NCI-H82 (cell line): Measurements from ENCODE around the gene TMEM234.
"Not testable (repeated sequence)": the region's sequence is repeated elsewhere in the genome, so short reads cannot be mapped to it uniquely, and the experiment has no call there.

Source experiments
- DNase-seq: peaks from one replicate; lab custom pipeline; 2025; lab: John Stamatoyannopoulos, UW

Gene TMEM234

DNA sequence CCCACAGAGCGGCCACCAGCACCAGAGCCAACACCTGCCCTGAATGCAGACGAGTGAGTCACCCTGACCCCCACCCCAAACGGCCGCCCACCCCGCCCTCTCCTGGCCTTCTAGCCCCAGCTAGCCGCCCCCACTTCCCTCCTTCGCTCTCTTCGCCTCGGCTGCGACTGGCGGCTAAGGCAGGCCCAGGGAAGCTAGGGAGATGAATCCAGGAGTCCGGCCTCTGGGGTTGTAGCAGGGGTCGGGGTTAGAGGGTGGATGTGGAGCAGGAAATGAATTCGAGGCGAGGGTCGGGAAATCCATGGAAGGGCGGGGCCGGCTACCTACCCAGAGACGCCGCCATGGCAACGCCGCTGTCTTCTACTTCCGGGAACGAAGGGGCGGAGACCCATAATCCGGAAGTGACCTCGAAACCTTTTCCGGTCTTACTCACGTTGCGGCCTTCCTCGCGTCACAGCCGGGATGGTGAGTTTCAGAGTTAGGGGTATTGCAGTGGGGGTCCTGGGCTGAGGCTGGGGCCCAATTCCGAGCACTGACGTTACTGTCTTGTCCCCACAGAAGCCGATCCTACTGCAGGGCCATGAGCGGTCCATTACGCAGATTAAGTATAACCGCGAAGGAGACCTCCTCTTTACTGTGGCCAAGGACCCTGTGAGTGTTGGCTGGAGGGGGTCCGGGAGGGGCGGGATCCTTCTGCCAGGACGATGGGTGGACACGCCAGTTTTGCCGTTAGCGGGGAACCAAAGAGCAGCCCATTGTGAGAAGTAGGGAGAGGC lies at the start of gene TMEM234, which contains the start of gene EIF3I:
TSS of gene TMEM234 (minus strand) at position 374 of the 776 bp plus-strand sequence. CDS start at position 343, 31 bp downstream.
TSS of gene EIF3I (plus strand) at position 428 of the 776 bp plus-strand sequence. CDS start at position 463, 35 bp downstream.
- DNase-seq: peak; percentile 98

DNA sequence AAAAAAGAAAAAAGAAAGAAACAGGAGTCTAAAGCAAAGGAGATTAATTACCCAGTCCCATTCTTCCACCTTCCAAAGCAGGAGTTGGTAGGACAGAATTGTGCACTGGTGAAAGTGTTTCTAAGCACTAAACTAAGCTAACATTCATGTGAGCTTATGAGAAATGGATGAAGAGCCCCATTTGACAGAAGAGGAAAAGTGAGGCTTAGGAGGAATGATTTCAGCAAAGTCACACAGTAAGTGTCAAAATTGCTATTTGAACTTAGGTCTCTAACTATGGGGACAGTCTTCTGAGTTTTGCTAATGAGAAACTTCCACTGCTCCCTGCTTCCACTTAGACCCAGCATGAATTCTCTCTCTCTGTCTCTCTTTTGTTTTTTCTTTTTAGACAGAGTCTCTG lies 47.6 kb upstream of the TMEM234 start:
- no peak for DNase-seq

DNA sequence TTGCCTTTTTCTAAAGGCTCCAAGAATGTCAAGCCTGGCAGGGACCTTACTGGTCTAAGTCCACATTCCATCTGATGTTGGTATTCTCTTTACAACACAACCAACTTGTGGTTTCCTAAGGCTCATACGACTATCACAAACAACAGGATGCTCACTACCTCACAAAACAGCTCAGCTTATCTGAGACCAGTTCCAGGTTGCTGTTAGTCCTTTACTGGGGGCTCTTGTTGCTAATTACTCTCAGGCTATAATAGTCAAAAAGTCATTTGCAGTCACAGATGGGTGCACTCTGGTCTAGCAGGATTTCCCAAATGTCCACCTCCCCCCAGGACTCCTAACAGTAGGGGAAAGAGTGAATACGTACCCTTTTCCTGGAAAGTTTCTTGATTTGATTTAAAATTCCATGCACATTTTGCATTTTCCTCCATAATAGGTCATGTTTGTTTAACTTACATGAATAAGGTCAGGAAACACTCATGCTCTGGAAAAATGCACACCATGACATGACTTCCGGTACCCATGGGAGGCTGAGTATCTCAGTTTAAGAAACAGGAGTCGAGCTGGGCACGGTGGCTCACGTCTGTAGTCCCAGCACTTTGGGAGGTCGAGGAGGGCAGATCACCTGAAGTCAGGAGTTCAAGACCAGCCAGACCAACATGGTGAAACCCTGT lies 44.9 kb upstream of the TMEM234 start:
- DNase-seq: no peak

DNA sequence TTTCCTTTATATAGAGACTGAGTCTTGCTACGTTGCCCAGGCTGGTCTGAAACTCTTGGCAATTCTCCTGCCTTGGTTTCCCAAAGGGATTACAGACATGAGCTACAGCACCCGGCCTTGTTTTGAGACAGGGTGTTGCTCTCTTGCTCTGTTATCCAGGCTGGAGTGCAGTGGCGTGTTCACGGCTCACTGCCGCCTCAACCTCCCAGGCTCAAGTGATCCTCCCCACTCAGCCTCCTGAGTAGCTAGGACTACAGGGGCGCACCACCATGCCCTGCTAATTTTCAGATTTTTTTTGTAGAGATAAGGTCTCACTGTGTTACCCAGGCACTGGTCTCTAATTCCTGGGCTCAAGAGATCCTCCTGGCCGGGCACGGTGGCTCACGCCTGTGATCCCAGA lies 43.7 kb upstream of the TMEM234 start:
- DNase-seq: no peak

DNA sequence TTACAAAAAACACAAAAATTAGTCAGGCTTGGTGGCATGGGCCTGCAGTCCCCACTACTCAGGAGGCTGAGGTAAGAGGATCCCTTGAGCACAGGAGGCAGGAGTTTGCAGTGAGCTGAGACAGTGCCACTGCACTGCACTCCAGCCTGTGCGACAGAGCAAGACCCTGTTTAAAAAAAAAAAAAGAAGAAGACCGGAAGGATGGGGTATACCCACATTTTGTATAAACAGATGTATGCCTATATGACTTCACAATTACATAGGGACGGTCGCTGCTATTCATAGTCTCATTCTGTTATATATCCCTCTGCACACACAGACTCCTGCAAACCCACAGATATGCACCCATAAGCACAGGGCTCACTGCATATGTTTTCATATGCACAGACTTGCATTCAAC lies 41.6 kb upstream of the TMEM234 start:
- DNase-seq: no peak

DNA sequence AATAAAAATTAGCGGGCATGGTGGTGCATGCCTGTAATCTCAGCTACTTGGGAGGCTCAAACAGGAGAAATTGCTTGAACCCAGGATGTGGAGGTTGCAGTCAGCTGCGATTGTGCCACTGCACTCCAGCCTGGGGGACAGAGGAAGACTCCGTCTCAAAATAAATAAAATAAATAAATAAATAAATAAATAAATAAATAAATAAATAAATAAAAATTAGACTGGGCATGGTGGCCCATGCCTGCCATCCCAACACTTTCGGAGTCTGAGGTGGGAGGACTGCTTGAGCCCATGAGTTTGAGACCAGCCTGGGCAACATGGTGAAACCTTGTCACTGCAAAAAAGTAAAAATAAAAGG lies 41.1 kb upstream of the TMEM234 start:
- not testable (repeated sequence) for DNase-seq

DNA sequence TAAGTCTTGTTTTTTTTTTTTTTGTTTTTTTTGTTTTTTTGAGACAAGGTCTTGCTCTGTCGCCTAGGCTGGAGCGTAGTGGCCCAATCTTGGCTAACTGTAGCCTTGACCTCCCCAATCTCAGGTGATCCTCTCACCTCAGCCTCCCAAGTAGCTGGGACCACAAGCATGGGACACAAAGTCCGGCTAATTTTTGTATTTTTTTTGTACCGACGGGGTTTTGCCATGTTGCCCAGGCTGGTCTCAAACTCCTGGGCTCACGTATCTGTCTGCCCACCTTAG lies 35.0 kb upstream of the TMEM234 start:
- DNase-seq: no peak

DNA sequence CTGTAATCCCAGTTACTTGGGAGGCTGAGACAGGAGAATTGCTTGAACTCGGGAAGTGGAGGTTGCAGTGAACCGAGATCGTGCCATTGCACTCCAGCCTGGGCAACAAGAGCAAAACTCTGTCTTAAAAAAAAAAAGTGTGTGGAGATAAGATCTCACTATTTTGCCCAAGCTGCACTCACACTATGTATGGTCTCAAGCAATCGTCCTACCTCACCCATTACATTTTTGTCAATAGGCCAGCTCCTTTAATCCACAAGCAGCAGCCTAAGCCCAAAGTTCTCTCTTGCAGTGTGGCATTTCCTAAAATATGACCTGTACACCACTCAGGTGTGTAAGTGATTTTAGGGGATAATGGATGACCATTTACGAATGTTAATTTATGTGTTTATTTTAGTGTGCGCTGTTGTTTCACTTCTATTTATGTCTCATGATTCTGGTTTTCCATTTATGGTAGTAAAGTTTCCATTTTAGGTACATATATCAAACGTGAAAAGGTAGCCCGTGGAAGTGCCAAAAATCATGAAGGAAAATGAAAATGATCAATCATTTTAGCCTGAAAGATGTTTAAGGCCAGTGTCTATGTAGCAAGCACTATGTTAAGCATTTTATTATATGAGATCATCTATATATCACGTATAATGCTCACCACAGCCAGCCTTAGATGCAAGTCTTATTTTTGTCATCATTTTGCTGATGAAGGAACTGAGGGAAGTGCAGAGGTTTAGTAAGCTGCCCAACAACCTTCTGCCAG lies 34.5 kb upstream of the TMEM234 start:
- no peak for DNase-seq

DNA sequence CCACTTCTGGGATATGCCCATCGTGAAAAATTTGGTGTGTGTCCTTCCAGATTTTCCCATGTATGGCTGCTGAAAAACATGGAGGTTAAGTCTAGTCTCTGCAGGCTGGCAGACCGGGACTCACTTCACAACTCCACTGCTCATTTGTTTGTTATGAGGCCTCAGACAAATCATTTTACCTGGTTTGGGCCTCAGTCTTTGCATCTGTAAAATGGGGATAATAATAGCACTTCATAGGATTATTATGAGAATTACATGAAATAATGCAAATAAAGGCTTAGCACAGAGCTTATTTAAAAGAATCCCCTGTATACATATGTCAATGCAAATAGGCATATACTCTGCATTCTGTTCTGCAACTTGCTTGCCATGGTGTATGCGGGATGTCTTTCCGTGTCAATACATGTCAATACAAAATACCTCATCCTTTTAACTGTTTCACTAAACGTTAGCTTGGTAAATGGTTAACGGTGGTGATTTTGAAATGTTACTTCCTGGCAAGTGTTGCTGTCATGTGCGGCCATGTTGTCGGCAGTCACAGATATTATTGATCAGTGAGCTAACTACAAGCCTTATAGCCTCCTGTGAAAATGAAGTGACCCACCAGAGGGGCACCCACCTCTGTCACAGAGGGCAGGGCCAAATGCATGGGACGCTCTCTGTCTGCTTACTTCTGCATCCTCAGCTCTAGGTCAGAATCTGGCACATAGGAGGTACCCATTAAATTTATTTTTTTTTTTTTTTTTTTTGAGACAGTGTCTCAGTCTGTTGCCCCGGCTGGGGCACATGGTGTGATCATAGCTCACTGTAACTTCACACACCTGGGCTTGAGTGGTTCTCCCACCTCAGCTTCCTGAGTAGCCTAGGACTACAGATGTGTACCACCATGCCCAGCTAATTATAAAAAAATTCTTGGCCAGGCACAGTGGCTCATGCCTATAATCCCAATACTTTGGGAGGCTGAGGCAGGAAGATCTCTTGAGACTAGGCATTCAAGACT lies 33.2 kb upstream of the TMEM234 start:
- no peak for DNase-seq

DNA sequence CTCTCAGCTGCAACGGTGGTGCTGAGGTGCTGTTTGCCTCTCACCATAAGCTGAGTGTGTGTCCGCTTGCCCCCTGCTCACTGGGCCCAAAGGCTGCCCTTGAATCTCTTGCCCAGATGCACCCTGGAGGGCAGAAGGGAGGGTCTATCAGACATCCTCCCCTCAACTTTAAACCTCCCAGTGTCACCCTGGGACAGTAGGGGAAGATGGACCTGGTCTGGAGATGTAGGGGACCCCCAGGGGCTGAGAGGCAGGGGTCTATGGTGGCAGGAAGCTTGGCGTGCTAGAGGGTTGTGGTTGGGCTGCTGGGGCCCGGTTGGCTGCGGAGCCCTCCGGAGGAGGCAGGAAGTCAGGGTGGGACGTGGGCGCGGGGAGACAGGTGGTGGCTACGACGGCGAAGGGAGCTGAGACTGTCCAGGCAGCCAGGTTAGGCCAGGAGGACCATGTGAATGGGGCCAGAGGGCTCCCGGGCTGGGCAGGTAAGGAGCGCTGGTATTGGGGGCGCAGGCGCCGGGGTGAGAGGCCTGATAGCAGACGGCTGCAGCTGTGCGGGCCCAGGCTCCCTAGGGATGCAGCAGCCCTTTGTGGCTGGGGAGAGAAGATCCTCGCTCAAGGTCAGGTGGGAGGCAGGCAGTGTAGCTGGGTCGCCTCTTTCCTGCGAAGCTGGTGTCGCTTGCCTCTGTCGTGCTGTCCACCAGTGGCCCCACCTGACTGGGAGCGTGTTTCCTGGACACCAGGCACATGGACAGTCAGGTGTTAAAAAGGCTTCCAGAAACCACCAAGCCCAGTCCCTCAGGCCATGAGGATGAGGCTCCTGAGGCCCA lies 29.0 kb upstream of the TMEM234 start, which contains the start of gene LCK:
TSS of gene LCK (plus strand) at position 373 of the 824 bp plus-strand sequence. CDS start 23,065 bp downstream, outside the sequence.
- no peak for DNase-seq

DNA sequence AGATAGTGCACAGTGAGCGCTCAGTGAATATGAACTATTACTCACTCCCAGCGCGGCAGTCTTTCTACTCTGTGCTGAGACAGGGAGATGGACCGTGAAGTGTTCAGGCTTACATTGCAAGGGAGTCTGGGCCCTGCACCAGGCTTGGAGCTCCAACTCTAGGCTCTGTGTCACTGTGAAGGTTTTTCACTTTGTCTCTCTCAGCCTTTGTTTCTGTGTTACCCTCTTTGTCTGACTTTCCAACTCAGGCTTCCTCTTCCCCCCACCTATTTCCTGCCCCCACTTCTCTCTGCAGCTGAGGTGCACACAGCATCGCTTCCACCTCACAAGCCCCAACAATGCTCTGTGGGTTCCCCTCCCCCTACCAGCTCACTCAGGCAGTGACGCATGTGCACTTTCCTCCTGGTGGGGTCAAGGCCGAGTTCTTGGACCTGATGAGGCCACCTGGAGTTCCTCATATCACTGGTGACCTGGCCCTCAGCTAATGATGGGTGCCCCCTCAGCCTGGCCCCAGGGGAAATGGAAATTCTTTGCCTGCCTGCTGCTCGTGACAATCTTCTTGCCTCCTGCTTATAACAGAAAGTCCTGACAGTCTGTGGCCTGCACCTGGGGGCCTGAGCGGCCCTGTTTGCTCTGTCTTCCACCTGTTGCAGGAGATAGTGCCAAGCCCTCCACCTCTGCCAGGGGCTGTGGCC lies 27.8 kb upstream of the TMEM234 start:
- no peak for DNase-seq

DNA sequence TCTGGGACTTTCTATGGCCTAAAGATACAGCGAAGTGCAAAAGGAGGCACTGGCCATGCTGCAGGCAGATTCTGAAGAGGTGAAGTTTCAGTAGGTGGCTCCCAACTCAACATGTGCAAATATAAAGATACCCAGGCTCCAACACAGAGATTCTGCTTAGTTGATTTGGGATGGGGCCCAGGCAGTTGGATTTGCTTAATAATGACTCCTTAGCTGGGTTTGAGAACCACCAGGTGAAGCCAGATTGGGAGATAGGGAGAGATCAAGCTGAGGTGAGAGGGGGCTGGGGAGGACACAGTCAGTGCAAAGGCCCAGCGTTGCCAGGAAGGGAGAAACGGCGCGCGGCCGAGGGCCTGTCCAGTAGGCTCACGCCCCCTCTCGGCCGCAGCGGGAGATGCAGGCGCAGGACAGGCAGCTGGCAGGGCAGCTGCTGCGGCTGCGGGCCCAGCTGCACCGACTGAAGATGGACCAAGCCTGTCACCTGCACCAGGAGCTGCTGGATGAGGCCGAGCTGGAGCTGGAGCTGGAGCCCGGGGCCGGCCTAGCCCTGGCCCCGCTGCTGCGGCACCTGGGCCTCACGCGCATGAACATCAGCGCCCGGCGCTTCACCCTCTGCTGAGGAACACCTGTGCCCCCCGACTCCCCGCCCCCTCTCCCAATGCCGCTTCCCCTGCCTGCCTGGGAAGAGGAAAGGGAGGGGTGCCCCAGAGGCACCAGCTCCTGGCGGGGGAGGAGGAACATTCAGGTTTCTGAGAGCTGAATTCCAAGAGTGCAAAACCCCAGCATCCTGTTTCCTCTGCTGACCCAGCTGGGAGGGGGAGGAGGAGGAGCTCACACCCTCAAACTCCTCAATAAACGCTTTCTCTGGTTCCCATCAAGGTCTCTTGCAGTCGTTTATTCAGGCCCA lies 26.1 kb upstream of the TMEM234 start:
- peak; percentile 91 for DNase-seq

DNA sequence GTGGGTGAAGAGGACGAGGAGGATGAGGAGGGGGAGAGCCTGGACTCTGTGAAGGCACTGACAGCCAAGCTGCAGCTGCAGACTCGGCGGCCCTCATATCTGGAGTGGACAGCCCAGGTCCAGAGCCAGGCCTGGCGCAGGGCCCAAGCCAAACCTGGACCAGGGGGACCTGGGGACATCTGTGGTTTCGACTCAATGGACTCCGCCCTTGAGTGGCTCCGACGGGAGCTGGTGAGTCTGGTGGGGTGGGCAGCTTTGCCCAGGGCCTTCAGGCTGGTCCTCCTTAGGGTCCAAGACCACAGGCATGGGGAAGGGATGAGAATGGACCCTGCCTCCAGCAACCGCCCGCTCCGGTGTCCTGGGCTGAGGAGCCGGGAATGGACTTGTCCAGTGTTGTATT lies 25.3 kb upstream of the TMEM234 start:
- DNase-seq: no peak

DNA sequence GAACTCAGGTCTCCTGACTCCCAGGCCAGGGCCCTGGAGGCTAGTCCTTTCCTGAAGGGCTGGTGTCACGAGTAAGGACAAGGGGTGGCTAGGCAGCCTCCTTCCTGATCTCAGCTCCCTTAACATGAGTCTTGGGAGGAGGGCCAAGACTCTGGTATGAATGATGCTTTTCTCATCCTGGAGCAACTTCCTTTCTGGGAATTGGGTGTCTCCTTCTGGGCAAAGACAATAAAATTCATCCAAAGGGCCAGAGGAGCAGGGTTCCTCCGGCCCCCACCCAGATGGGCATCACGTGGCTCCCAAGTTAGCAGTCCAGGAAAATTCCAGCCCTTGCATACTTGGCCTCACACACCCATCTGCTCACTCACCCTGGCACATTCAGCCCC lies 24.7 kb upstream of the TMEM234 start, which contains the start of gene FAM167B:
TSS of gene FAM167B (plus strand) at position 335 of the 386 bp plus-strand sequence. CDS start 200 bp downstream, outside the sequence.
- DNase-seq: no peak

DNA sequence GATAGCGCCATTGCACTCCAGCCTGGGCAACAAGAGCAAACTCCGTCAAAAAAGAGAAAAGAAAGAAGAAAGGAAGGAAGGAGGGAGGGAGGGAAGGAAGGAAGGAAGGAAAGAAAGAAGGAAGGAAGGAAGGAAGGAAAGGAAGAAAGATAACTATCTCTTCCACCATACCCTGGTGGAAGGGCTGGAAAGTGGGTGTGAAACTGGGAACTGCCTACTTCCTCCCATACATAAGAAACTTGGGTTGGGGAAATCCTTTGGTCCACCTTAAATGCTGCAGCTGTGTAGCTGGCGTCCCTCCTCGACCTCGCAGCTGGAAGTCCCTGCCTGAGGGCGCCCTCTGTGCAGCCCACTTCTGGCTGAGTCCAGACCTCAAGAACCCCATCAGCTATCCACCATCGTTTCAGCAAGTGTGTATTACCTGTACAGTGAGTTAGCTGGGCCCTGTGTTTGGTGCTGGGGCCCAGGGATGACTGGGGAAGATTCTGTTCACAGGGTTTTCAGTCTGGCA lies 20.2 kb upstream of the TMEM234 start:
- DNase-seq: peak; percentile 32

DNA sequence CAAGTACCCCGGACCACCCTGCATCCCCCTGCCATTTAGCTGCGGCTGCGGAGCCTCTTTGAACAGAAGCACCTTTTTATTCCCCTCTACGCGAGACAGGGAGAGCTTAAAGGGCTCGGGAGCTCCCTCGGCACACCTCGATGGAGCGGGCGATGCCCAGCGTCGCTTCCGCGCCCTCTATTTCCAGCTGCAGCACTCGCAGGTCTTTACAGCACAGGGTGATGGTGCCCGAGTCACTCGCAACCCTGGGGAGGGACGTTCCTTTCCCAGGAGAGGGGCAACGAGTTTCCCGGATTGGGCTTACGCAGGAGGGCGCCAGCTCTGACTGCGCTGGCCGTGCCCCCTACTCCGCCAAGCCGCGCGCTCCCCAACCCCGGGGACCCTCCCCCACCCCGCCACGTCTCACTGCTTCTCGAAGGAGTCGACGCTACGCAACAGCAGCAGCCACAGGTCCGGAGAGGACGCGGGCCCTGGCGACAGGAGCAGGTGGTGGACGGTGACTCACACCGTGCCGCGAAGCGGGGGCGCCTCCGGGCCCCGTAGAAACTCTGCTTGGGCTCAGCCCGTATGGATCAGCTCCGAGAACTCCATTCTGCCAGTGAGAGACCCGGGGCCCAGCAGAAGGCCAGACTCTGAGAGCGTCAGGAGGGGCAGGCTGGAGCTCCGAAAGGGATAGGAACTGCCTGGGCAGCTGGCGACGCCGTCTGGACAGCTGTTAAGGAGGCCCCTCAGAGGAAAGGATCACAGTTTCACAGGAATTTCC lies 19.0 kb upstream of the TMEM234 start:
- peak; percentile 78 for DNase-seq

DNA sequence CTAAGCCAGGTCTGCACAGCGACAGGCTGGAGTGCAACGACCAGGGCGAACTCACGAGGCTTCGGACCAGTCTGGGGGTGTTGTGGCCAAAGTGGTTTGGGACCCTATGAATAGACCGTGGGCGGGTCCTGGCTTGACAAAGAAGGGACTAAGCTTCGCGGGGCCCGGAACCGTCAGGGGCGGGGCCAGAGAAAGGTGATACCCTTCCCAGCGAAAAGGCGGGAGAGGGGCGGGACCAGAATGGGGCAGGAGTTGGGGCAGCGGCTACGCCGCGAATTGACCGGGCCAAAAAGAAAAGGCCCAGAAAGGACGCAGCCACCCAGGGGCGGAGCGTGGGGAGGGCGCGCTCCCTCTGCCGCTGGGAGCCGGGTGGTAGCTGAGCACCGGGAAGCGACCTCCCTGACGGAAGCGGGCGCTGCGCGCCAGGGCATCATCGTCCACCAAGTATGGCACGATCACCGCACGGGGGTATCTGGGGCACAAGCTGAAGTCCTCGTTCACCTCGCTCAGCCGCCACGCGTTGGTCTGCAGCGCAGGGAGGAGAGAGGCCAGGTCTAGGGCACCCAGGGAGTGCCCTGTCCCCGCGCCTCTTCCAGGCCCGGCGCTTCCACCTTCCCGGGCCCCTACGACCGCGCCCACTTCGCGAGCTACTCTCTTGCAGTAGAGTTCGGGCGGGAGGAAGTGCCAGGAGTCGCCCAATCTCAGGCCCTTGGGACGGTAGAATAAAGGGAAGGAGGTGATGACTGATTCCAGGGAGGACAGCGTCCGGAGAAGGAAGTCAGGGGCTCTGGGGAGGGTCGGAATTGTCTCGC lies 18.2 kb upstream of the TMEM234 start:
- peak; percentile 74 for DNase-seq
